Measurements from ENCODE around the gene ARHGAP19.
A peak's percentile ranks its signal among the peaks of the same experiment; 100 is the strongest.

ARHGAP19 gene, protein sequence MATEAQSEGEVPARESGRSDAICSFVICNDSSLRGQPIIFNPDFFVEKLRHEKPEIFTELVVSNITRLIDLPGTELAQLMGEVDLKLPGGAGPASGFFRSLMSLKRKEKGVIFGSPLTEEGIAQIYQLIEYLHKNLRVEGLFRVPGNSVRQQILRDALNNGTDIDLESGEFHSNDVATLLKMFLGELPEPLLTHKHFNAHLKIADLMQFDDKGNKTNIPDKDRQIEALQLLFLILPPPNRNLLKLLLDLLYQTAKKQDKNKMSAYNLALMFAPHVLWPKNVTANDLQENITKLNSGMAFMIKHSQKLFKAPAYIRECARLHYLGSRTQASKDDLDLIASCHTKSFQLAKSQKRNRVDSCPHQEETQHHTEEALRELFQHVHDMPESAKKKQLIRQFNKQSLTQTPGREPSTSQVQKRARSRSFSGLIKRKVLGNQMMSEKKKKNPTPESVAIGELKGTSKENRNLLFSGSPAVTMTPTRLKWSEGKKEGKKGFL

DNA sequence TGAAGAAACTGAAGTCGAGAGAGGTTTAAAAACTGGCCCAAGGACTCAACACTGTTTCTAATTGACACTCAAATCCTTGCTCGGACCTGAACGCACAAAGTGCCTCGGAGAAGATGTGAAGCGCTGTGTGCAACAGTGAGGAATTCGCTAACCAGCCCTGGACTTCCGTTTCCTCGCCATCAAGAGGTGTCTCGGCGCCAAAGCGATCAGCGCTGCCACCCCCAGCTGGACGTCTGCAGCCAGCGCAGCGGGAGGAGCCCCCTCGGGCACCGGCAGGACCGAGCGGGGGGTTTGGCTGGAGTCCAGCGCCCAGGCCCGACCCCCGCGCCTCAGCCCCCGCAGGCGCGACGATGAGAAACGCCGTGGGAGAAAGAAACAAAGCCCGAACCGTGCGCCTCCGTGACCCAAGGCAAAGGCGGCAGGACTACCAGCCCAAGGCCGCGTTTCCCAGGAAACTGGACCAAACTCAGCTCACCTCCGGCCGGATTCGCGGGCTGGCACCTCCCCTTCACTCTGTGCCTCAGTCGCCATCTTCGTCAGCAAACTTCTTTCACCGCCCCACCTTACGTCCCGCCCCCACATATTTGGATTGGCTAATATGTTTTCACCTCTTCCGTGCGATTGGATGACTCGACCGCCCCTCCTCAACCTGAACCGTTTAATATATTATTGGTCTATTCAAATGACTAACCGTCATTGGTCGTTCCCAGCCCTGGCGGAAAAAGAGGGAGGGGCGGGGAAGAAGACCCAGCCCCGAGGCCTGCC, at the start of gene ARHGAP19:
Gene ARHGAP19, minus strand, starts transcription at position 541 of the 765 bp plus-strand sequence. Its CDS starts 10 bp downstream, at position 531.
- peak within 1 kb of the TSS; percentile 71 for H3K4me3 ChIP-seq (ENCODE audit: low read depth, low read length)

GRCh38 chr10:97341416-97341815, 49.0 kb upstream of the ARHGAP19 start:
- H3K4me3 ChIP-seq (ENCODE audit: low read depth, low read length) = no peak overlapping the region

DNA sequence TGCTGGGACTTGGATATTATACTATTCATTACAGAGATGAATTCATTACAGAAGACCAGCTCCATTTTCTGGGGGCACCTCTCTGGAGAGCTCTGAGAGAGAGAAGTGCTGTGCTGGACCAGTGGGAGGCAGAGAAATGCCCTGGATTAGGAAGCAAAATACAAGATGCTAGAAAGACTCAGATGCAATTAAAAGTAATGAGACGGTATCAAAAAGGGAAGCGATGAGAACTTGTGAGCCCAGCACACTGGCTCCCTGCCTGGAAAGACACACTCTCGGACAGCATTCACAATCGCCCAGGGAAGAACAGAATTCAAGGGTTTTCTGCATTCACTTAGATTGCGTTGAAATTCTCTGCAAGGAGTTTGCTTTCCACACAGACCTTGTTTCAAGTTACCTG, 45.6 kb upstream of the ARHGAP19 start:
- no peak overlapping the region for H3K4me3 ChIP-seq (ENCODE audit: low read depth, low read length)

GRCh38 chr10:97336942-97337831, 44.8 kb upstream of the ARHGAP19 start:
- no peak overlapping the region for H3K4me3 ChIP-seq (ENCODE audit: low read depth, low read length)

DNA sequence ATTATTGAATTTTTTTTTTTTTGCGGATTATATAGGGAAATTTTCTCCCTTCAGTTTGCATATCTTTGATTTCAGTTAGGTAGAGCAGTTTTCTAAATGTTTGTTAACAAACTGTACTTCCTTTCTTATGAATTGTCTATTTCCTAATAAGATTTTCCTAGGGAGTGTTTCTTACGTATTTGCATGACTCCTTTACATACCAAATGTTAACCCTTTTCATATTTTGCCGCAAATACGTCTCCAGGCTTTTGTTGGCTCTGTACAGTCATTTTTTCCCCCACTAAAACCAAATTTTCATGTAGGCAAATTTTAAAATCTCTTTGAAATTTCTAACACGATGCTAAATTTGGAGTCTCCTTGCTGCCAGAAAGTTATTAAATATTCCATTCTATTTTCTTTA, 44.0 kb upstream of the ARHGAP19 start:
- no peak overlapping the region for H3K4me3 ChIP-seq (ENCODE audit: low read depth, low read length)

- no peak overlapping the region for H3K4me3 ChIP-seq (ENCODE audit: low read depth, low read length)
Measured at GRCh38 chr10:97336006-97336405, 43.6 kb upstream of the ARHGAP19 start.

DNA sequence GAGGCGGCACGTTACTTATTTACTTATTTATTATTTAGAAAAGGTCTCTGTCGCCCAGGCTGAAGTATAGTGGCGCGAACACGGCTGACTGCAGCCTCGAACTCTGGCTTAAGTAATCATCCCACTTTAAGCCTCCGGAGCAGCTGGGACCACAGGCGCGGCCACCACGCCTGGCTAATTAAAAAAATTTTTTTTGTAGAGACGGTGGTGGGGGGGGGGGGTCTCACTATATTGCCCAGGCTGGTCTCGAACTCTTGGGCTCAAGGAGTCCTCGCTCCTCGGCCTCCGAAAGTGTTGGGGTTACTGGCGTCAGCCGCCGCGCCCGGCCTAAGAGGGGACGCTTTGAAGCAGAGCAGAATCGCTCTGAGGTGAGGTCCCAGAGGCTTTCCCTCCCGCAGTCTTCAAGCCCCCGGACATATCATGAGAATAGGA, 42.8 kb upstream of the ARHGAP19 start:
- H3K4me3 ChIP-seq (ENCODE audit: low read depth, low read length) = peak overlapping the region; percentile 1

GRCh38 chr10:97334370-97335175, 42.1 kb upstream of the ARHGAP19 start, which contains the start of gene FRAT2:
FRAT2 (minus strand) TSS chr10:97334729; CDS start chr10:97334572, 157 bp downstream.
- peak within 1 kb of the TSS; percentile 77 for H3K4me3 ChIP-seq (ENCODE audit: low read depth, low read length)

GRCh38 chr10:97333601-97334369, 41.3 kb upstream of the ARHGAP19 start:
- peak overlapping the region; percentile 77 for H3K4me3 ChIP-seq (ENCODE audit: low read depth, low read length)

- H3K4me3 ChIP-seq (ENCODE audit: low read depth, low read length) = peak overlapping the region; percentile 77
Measured at GRCh38 chr10:97333351-97333600, 40.8 kb upstream of the ARHGAP19 start.

DNA sequence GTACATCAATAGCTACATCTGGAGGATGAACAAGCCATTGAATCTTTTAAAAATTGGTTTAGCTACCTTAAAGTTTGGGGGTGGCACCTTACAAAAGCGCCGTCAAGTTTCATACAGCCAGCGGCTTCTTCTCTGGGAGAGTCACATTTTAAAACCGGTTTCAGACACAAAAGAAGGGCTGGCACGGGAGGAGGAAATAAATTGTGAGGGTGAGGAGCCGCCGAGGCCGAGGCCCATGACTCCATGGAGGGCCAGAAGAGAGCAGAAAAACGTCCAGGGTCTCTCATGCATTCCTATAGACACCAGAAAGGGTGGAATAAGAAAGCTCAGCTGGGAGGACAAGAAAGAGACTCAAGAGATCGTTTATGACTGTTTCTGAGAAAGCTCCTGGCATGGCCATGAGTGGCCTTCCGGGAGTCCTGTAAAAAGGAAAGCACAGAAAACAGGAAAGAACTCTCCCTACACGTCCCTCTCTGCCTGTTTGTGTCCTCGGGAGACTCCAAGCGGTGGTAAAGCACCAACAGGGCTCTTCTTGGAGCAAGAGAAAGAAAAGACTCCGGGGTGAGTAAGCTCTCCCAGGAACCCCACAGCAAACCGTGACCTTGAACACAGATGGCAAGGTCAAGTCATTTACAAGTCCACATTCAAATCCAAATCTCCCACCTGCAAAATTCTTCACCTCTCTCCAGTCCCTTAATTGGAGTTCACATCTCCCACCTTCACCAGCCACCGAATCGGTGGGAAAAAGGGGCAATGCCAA, 40.3 kb upstream of the ARHGAP19 start:
- peak overlapping the region; percentile 77 for H3K4me3 ChIP-seq (ENCODE audit: low read depth, low read length)

DNA sequence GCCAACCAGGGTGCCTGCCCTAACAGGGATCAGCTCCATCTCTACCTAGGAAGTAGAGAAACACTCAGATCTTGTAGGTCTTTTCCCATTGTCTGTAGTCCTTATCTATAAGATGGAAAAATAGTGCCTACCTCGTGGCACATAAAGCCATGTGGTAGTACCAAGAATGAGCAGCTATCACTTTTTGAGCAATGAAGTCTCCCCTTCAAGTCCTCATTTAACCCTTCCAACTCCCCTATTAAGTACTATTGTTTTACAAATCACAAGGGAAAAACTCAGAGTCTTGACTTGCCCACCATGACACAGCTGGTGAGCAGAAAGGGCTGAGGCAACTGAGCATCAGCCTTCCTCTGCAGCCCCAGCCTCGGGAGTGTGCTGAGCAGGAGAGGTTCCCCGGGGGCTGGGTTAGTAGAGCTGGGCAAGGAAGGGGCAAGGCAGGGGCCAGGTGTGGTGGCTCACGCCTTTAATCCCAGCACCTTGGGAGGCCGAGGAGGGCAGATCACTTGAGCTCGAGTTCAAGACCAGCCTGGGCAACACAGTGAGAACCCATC, 38.8 kb upstream of the ARHGAP19 start:
- no peak overlapping the region for H3K4me3 ChIP-seq (ENCODE audit: low read depth, low read length)

DNA sequence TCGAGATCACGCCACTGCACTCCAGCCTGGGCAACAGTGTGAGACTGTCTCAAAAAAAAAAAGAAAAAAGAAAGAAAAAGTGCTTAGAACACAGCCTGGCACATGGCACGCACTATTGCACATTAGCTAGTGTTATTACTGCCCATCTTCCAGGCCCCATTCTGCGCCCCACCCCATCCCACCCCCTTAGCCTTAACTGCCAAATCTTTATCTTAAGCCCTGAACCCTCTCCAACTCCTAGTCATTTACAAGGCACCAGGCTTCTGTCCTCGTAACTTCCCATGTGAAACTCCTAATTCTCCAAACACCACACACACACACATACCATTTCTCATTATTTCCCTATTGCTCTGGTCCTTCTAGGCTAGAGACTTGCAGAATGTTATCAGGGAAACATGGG, 37.3 kb upstream of the ARHGAP19 start:
- no peak overlapping the region for H3K4me3 ChIP-seq (ENCODE audit: low read depth, low read length)

DNA sequence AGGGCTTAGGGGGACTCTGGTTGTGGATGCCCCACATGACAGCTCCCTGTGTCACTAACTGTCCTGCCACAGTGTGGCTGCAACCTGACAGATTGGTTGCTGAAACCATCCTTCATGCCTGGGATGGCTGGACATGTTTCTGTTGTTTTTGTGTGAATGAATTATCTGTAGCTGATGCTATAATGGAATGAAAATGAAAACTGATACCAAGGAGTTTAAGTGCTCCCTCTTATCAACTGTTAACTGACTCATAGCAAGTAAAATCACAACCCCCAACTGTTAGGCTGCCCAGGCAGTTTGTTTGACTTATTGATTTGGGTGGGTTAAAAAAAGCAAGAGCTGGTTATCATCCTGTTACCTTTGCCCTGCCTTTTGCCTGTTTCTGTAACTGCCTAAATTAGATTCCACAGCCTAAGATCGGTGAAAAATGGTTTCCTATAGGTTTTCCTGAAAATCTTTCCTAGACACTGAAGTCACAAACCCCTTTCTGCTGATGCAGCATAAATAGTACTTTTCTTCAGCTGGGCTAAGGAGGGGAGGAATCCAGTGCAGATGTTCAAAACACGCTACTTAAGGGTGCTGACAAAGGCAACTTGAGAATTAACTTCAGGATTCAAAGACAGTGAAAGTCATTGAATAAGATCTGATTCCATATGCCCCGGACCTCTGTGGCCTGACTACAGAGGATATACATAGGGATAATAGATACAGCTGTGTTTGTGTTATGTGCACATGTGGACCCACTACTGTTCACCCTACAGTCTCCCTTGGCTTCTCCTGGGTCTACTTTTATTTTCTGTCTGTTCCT, 36.4 kb upstream of the ARHGAP19 start:
- no peak overlapping the region for H3K4me3 ChIP-seq (ENCODE audit: low read depth, low read length)

DNA sequence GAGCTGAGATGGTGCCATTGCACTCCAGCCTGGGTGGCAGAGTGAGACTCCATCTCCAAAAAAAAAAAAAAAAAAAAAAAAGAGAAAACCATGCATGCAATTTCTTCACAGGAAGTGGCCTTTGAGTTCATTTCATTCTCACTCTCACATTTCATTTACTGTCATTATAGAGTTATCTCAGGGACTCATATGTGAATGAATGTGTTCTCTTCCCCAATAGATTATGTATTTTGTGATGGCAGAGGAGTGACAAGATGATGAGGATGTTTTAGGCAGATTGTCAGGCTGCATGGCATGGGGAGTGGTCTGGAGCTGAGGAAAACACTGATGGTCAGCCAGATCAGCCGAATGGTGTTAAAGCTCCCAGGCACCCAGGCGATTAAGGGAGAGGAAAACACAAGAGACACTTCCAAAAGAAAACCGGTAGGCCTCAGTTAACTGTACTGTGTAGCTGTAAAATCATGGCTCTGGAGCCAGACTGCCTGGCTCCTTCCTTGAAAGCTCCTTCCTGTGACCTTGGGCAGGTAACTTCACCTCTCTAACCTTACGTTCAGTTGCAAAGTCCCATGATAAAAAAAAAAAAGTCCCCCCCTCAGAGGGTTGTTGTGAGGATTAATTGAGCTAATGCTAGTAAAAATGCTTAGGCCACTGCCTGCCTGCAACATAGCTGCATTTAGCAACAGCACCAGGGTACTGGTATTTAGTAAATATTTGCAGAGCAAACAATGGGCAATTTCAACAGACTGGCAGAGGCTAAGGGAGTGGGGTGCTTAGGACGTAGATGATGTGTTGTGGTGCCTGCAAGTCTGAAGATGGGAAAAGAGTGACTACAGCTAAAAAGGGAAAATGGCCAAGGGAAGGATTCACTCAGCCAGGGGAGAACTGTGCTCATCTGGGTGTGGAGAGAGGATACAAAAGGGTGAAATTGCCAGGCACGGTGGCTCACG, 35.2 kb upstream of the ARHGAP19 start:
- H3K4me3 ChIP-seq (ENCODE audit: low read depth, low read length) = no peak overlapping the region

DNA sequence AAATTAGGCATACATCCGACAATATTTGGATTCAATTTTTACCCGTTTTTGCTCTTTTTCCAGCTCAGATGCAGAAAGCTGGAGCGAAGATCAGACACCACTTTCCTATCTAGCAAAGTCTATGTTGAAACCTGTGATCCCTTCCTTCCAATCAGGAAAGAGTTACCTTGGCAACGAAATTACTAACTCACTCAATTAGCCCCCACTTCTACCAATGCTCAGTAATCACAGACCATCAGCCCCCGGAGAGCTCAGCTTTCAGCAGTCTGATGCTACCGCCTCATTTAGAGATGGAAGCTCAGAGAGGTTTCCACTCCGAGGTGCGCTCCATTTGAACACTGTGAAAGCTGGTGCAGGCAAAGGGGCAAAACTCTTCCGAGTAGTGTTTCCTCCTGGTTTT, 33.3 kb upstream of the ARHGAP19 start:
- no peak overlapping the region for H3K4me3 ChIP-seq (ENCODE audit: low read depth, low read length)

DNA sequence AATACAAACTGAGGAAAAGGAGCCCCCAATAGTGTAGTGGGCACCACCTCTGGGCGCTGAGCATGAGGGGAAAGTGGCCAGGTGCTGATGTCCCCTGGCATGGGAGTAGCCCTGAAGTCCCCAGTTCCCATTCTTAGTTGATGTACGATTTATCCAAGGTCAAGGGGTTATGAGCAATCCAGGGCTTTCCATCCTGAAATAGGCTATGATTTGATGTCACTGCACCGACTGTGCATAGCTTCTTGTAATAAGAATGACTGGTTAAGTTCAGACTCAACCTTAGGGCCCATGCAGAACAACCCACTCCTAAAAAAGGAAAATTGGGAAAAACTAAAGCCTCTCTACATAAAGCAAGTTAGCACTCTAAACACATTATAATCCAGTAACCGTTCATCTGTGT, 31.1 kb upstream of the ARHGAP19 start:
- no peak overlapping the region for H3K4me3 ChIP-seq (ENCODE audit: low read depth, low read length)

Measured in iPS-11a (cell line).